NCI-H2107 treated with DMSO at 0.1 percent for 48 hours (cell line): ENCODE results near the gene TNNC1.

Experiments
- DNase-seq: peaks from one replicate; lab custom pipeline; 2025; ENCODE audit not compliant: unreplicated experiment; lab: John Stamatoyannopoulos, UW

Gene TNNC1

GRCh38 chr3:52458770-52459545 is 5.1 kb upstream of the TNNC1 start:
- DNase-seq: no peak

GRCh38 chr3:52458031-52458760 is 4.4 kb upstream of the TNNC1 start:
- DNase-seq: no peak

- DNase-seq: no peak
Measured at GRCh38 chr3:52456800-52457183, 3.0 kb upstream of the TNNC1 start.

- DNase-seq: no peak
Measured at GRCh38 chr3:52456169-52456799, 2.4 kb upstream of the TNNC1 start.

- DNase-seq: no peak
Measured at GRCh38 chr3:52455283-52456168, 1.7 kb upstream of the TNNC1 start, which contains the start of gene NISCH. Gene NISCH (plus strand): TSS chr3:52455604. CDS start chr3:52455642, 38 bp downstream.

GRCh38 chr3:52454938-52455282 is 1.1 kb upstream of the TNNC1 start:
- no peak for DNase-seq

GRCh38 chr3:52454250-52454937 is 553 bp upstream of the TNNC1 start:
- DNase-seq: no peak

GRCh38 chr3:52452570-52453221 is 1.1 kb downstream of the TNNC1 start:
- DNase-seq: no peak

- DNase-seq: no peak
Measured at GRCh38 chr3:52452126-52452525, 1.7 kb downstream of the TNNC1 start.

- DNase-seq: no peak
Measured at GRCh38 chr3:52451237-52452083, 2.4 kb downstream of the TNNC1 start.

GRCh38 chr3:52450489-52451236 is 3.2 kb downstream of the TNNC1 start:
- DNase-seq: no peak

- DNase-seq: no peak
Measured at GRCh38 chr3:52447512-52448355, 6.1 kb downstream of the TNNC1 start.

GRCh38 chr3:52446631-52447511 is 7.0 kb downstream of the TNNC1 start:
- no peak for DNase-seq

GRCh38 chr3:52446042-52446441 is 7.8 kb downstream of the TNNC1 start:
- no peak for DNase-seq

GRCh38 chr3:52444860-52445793 is 8.7 kb downstream of the TNNC1 start, which contains the start of gene SEMA3G:
Gene SEMA3G (minus strand): TSS chr3:52445103. CDS start chr3:52445027, 76 bp downstream.
- DNase-seq: no peak
